Spleen (tissue), 7 donors: Measurements from ENCODE around the gene DSCAML1.

Source experiments
- POLR2AphosphoS5 ChIP-seq, 3 donors: sonication (generic); formaldehyde crosslinking; IDR thresholded peaks; one replicate each; pipeline ENCODE4 v1.5.1; 2017; ENCODE audit warnings: antibody characterized with exemption in 3 of 3
- TF ChIP-seq, protein P1 (sequence below), 11 experiments: fragments of 200-600 bp in 7 of 11; fragments of 450-650 bp in 4 of 11; sonication (generic) in 4 of 11; IDR thresholded peaks in 8 of 11; conservative IDR thresholded peaks in 3 of 11; 1 replicate in 7 of 11; 2 replicates in 4 of 11; pipeline versions ENCODE4 v1.4.0 to v1.8.0; 2016 to 2021; ENCODE audit warnings: antibody characterized with exemption in 11 of 11, inconsistent platforms in 4 of 11, mild to moderate bottlenecking in 1 of 11
- donor health status: DM: no; HTN: no; CAD: no; lungs with moderate emphysema.
- donor health status: DM: no; HTN: no; CAD: no.
- donor health status: DM: no; HTN: no; CAD: no.

DNA sequence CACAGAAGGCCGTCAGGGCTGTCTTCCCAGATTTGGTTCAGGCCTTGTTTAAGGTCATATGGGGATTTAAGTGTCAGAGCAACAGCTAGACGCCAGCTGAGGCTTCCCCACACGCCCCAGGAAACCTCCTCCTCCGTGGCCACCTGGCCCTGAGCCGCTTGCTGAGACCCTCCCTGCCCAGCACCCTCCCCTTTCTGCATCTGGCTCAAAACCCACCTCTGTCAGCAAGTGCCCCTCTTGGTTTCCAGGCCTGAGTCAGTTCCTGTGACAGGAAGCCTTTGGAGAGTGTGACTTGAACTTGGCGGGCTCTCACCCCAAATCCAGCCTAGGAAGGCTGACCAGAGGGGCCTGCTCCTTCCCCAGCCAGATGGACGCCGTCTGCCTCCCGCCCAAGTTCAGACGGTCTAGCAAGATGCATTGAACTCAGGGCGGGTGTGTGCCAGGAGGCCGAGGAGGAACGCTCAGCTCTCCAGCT, 27.0 kb upstream of the DSCAML1 start:
- TF ChIP-seq POLR2AphosphoS5 (IDR thresholded peaks at IDR 0.05), result peak; percentile 54 to 70 (median 68)
- TF ChIP-seq, protein P1, sequence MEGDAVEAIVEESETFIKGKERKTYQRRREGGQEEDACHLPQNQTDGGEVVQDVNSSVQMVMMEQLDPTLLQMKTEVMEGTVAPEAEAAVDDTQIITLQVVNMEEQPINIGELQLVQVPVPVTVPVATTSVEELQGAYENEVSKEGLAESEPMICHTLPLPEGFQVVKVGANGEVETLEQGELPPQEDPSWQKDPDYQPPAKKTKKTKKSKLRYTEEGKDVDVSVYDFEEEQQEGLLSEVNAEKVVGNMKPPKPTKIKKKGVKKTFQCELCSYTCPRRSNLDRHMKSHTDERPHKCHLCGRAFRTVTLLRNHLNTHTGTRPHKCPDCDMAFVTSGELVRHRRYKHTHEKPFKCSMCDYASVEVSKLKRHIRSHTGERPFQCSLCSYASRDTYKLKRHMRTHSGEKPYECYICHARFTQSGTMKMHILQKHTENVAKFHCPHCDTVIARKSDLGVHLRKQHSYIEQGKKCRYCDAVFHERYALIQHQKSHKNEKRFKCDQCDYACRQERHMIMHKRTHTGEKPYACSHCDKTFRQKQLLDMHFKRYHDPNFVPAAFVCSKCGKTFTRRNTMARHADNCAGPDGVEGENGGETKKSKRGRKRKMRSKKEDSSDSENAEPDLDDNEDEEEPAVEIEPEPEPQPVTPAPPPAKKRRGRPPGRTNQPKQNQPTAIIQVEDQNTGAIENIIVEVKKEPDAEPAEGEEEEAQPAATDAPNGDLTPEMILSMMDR (IDR thresholded peaks at IDR 0.05 in 8 of 11, conservative IDR thresholded peaks at IDR 0.05 in 3 of 11), result no peak
